Measurements from ENCODE around the gene SH3RF1.

Gene SH3RF1

GRCh38 chr4:169127314-169127713 lies 143.4 kb downstream of the SH3RF1 start:
- DNase-seq = no peak

GRCh38 chr4:169124661-169125060 lies 146.1 kb downstream of the SH3RF1 start:
- DNase-seq = no peak

- DNase-seq = no peak
Observed at GRCh38 chr4:169122422-169122821, 148.3 kb downstream of the SH3RF1 start.

- no peak for DNase-seq
Observed at GRCh38 chr4:169121861-169122382, 148.8 kb downstream of the SH3RF1 start.

- no peak for DNase-seq
Observed at GRCh38 chr4:169120624-169121023, 150.1 kb downstream of the SH3RF1 start.

- no peak for DNase-seq
Observed at GRCh38 chr4:169119536-169119935, 151.2 kb downstream of the SH3RF1 start.

- no peak for DNase-seq
Observed at GRCh38 chr4:169117591-169118081, 153.1 kb downstream of the SH3RF1 start.

- DNase-seq = no peak
Observed at GRCh38 chr4:169116270-169116901, 154.4 kb downstream of the SH3RF1 start.

- peak; percentile 8 for DNase-seq
Observed at GRCh38 chr4:169115897-169116254, 154.9 kb downstream of the SH3RF1 start.

- no peak for DNase-seq
Observed at GRCh38 chr4:169115144-169115896, 155.4 kb downstream of the SH3RF1 start.

- DNase-seq = no peak
Observed at GRCh38 chr4:169114341-169114974, 156.3 kb downstream of the SH3RF1 start.

- no peak for DNase-seq
Observed at GRCh38 chr4:169110633-169111032, 160.1 kb downstream of the SH3RF1 start.

GRCh38 chr4:169109035-169109675 lies 161.6 kb downstream of the SH3RF1 start:
- DNase-seq = no peak

- no peak for DNase-seq
Observed at GRCh38 chr4:169108303-169108702, 162.5 kb downstream of the SH3RF1 start.

GRCh38 chr4:169107528-169107927 lies 163.2 kb downstream of the SH3RF1 start:
- no peak for DNase-seq

GRCh38 chr4:169106696-169107229 lies 164.0 kb downstream of the SH3RF1 start:
- no peak for DNase-seq

GRCh38 chr4:169105620-169106019 lies 165.1 kb downstream of the SH3RF1 start:
- no peak for DNase-seq

- DNase-seq = no peak
Observed at GRCh38 chr4:169103966-169104412, 166.8 kb downstream of the SH3RF1 start.

GRCh38 chr4:169102026-169102425 lies 168.7 kb downstream of the SH3RF1 start:
- no peak for DNase-seq

GRCh38 chr4:169100670-169101101 lies 170.1 kb downstream of the SH3RF1 start:
- DNase-seq = no peak

GRCh38 chr4:169099771-169100180 lies 171.0 kb downstream of the SH3RF1 start:
- DNase-seq = no peak

- no peak for DNase-seq
Observed at GRCh38 chr4:169098969-169099690, 171.6 kb downstream of the SH3RF1 start.

All from NCI-H187 treated with DMSO at 0.1 percent for 48 hours (cell line).